Stimulated activated CD8-positive, alpha-beta memory T cell treated with anti-CD3 and anti-CD28 coated beads, Interleukin-7, amount 100 ng/mL, for 24 hours (primary cell): ENCODE data around the gene CEBPZ.
"Not testable (repeated sequence)": the region's sequence is repeated elsewhere in the genome, so short reads cannot be mapped to it uniquely, and the experiment has no call there.

Experiments used
- DNase-seq: peaks from one replicate; pipeline ENCODE4 v3.0.0-alpha.2; 2020; ENCODE audit warnings: low read depth

Gene CEBPZ

DNA sequence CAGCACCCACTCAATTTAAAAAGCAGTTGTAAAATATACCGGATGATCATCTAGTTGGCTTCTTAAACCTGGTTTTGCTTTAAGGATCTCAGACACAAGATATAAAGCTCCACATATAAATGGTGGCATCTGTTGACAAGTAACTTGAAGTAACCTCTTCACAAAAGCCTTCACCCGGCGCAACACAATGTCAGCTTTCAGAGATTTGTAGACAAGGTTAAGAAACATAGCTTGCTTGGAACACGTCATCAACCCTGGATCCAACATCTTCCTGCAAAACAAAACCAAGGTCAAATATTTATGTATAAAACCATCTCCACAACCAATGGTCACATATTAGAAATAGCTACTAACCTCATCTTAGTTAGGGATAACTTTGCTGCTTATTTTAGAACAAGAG is 8.3 kb downstream of the CEBPZ start:
- no peak for DNase-seq

DNA sequence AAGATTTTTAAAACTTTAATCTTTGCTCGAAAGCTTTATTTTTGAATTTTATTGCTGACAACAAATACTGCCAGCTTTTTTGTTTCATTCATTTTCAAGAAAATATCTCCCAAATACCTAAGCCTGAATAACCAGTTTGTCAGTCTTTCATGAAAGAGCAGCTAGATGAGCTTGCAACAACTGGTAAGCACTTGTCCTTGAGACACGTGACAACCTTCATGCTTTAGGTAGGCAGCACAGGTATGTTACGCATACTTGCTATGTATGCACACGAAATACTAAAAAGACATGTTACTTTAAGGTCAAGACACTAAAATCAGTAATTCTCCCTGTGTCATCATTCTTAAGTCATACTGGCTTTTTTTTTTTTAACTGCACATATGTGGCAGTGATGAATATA is 12.3 kb downstream of the CEBPZ start:
- no peak for DNase-seq

DNA sequence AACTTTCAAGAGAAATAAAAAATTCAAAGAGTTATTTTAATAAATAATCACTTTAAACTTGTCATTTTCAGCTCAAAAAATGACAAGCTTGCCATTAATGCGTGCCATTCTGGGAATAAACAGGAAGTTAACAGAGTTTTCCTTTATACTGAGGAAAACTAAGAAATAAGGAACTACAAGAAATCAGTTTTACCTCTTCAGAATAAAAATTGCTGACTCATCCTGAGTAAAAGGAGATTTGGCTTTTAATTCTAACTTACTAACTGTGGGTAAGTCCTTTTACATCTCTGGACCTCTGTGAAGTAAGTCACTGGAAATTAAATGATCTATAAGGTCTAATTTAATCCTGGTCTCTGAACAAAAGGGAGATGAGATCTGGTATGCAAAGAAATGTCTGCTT is 16.1 kb downstream of the CEBPZ start:
- no peak for DNase-seq

DNA sequence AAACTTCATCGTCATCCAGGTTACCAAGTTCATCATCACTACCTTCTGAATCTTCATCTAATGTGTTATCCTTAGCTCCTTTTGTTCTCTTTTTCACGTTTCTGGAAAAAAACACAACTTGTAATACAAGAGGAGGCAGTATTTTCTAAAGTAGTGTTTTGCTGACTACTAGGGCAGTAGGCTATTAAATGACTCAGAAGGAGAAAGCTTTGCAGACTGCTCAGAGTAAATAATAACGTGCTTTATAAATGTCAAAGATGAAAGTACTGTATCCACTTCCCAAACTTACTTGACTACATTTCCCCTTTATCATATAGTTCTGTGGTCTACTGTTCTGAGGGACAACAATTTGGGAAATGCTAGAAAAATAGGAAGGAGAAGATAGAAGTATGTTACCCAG is 19.5 kb downstream of the CEBPZ start:
- no peak for DNase-seq

DNA sequence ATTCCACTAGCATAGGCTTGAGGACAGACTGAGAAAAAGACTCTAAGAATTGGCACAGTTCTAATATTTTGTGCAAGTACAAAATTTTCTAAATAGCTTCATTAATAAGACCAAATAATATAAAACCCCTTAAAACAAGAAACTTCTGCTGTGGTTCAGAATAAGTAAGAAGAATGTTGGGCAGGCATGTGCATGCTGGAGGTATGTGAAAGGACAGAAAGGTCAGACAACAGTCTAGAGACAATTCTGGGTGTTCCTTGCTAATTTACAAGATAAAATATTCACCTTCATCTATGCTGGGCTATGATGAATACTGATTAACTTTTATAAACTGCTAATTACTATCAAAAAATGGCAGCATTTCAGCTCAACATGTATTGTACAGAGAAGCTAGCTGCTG is 20.2 kb downstream of the CEBPZ start:
- DNase-seq, result no peak

DNA sequence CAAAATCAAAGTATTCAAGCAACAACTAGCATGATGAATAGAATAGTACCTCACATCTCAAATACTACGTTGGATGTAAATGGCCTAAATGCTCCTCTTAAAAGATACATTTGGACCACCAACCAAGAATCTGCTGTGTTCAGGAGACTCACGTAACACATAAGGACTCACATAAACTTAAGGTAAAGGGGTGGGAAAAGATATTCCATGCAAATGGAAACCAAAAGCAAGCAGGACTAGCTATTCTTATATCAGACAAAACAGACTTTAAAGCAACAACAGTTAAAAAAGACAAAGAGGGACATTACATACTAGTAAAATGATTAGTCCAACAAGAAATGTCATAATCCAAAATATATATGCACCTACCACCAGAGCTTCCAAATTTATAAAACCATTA is 24.6 kb downstream of the CEBPZ start:
- not testable (repeated sequence) for DNase-seq

DNA sequence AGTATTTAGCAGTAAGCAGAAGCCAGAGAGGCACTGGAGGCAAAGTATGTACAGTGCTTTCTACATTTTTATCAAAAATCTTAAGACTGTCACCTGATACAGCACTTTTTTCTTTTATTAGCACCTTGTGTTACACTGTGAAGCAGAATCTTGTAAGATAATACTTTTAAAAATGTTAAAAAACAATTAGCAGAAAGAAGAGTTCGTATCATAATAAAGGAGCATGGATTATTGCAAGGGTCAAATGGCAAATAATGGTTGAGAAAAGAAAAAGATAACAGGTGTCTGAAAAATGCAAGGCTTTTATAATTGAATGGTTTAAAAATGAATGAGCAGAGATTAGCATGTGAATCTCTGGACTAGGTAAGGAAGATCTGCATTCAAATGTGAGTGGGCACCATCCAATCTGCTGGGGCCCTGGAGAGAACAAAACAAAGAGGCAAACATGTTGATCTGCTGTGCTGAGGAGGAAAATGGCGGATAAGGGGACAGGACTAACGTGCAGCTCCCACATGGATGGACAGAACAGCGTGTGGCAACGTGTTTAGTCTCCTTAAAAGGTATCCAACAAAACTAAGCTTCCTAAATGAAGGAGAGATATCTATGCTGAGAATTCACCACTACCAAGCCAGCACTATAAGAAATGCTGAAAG is 25.6 kb downstream of the CEBPZ start:
- DNase-seq, result no peak

DNA sequence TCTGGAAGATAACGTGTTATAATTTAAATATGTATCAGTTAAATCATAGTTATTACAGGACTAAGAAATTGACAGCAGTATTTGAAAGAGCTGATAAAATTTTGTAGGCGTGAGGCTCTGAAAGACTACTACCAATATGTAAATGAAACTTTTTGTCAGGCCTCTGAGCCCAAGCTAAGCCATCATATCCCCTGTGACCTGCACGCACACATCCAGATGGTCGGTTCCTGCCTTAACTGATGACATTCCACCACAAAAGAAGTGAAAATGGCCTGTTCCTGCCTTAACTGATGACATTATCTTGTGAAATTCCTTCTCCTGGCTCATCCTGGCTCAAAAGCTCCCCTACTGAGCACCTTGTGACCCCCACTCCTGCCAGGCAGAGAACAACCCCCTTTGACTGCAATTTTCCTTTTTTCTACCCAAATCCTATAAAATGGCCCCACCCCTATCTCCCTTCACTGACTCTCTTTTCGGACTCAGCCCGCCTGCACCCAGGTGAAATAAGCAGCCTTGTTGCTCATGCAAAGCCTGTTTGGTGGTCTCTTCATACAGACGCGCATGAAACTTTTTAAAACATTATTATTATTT is 26.2 kb downstream of the CEBPZ start:
- not testable (repeated sequence) for DNase-seq

DNA sequence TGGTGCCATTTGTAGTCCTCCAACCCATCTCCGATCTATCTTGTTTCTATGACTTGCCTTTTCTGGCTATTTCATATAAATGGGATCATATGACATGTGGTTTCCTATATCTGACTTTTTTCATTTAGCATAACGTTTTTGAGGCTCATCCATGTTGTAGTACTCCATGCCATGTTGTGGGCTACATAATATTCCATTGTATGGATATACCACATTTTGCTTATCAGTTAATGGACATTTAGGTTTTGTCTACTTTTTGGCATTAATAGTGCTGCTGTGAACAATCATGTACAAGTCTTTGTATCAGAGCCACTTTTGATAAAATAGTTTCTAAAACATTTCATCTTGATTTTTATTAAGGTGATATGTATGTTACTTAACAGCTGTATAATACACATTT is 27.7 kb downstream of the CEBPZ start:
- DNase-seq, result no peak

DNA sequence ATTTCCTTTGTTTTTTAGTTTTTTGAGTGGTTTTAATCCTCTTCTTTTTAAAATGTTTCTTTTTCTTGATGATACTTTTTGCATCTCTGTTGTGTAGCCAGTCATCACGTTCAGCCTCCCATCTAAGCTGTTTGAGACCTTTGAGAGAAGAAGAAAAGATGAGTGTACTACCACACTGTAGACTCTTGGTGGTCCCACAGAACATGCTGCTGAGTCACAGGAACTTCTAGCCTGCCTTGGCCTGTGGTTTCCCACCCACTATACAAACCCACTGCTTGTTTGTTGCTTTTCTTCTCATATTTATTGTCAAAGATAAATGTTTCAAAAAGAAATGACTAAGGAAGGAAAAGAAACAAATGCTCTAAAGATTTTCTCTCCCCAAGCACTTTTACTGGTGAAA is 29.6 kb downstream of the CEBPZ start:
- no peak for DNase-seq

DNA sequence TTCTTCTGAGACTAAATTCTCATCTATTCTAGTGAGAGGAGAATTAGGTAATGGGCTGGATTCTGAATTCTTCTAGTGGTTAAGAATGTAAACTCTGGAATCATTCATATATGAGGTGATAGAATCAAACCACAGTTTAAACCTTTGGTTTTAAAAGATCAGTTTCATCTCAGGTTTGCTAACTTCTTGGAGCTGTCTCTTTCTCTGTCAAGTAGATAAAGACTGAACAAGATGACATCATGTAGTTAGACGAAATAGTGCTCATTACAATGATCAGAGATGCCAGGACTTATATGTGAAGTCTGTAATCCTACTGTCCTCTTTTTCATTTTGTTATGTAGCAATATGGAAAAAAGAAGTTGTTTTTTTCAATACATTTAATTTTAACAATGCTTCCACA is 30.2 kb downstream of the CEBPZ start:
- DNase-seq, result no peak

DNA sequence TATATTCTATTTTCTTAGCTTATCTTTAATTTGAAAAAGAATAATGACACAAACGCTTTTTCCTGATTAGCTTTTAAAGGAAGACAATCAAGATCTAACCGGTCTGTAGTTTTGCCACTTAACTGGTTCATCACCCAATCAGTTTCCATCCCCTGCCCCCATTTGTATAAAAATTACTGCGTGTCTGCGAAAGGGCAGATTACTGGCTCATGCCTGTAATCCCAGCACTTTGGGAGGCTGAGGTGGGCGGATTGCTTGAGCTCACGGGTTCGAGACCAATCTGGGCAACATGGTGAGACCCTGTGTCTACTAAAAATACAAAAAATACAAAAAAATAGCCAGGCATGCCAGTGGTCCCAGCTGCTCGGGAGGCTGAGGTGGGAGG is 32.7 kb downstream of the CEBPZ start:
- DNase-seq, result no peak

DNA sequence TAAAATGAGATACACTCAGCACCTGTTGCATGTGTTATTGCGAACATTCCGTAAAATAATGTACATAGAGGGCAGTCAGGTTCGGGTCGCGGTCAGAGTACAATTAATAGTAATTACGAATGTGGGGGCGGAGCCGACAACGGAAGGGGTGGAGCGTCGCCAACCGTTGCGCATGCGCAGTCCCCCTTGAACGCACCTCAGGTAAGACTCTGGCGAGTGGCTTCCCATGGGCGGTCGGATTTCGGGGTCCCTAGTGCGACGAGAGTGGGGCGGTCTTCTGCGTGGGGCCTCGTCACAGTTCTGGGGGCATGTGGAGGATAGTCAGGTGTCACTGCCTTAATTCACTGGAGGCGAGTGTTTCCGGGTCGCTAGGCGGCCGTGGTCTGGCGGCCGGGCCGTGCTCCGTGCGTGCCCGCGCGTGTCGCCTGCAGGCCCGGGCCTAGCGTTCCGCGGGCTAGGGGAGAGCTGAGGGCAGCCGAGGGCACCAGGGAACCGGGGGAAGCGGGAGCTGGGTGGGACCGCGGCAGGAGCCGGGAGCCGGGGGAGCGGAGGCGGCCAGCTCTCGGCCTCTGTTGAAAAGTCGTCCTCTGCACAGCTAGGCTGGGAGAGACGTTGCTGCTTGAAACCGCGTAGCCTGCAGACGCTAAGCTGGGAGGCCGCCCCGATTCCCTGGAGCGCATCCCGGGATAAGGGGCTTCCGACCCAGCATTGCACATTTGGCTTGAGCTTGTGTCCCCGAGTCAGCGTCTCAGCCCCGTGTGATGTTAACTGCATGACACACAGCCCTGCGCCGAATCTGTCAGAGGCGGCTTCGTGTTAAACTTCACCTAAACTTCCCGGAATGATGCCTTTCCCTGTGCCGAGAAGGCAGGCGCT is 34.8 kb downstream of the CEBPZ start, which contains the start of gene CEBPZOS:
Gene CEBPZOS, plus strand, starts transcription at position 177 of the 876 bp plus-strand sequence. CDS start 3,209 bp downstream, outside the sequence.
- peak; percentile 79 for DNase-seq

DNA sequence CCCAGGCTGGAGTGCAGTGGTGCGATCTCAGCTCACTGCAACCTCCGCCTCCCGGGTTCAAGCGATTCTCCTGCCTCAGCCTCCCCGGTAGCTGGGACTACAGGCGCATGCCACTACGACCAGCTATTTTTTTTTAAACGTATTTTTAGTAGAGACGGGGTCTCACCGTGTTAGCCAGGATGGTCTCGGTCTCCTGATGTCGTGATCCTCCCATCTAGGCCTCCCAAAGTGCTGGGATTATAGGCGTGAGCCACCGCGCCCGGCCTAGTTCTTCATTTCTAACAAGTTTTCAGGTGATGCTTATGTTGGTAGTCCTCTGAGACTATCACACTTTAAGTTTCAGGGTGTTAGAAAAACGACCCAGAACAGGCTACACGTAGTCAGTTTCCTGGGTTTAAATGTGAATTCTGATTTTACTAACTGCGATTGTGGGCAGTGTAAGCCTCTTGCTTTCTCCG is 35.5 kb downstream of the CEBPZ start:
- not testable (repeated sequence) for DNase-seq

DNA sequence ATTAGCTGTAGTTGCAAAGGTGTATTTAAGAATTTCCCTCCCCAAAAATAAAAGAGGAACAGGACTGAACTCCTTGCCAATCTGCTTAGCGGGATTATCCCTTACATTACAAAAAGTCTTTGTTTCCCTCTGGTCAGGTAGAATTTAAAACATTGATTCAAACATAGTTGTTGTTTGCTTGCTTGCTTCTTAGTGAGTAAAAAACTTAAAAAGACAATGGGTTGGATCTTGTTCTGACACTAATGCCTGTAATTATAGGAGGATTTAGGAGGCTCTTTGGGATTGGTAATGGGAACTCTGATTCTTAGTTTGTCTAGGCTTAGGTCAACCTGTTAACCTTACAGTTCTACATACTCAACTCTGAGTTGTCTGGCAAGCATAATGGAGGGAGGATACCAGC is 38.8 kb downstream of the CEBPZ start:
- no peak for DNase-seq

DNA sequence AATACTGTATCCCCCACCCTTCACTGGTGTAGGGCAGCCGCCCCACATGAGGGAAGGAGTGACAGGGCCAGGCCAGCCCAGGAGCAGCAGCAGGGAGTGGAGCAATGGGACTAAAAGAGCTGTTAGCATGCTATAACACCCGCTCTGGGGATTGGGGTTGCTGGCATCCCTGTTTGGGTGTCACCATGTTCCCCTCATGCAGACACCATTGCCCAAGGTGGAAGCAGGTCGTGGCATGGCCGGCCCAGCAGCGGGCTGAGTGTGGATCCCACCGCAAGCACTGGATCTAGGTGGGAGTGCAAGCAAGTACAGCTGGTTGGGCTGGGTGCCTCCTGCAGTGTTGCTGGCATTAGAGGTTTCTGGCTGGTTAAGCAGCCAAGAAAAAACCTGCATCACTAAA is 39.6 kb downstream of the CEBPZ start:
- DNase-seq, result no peak

DNA sequence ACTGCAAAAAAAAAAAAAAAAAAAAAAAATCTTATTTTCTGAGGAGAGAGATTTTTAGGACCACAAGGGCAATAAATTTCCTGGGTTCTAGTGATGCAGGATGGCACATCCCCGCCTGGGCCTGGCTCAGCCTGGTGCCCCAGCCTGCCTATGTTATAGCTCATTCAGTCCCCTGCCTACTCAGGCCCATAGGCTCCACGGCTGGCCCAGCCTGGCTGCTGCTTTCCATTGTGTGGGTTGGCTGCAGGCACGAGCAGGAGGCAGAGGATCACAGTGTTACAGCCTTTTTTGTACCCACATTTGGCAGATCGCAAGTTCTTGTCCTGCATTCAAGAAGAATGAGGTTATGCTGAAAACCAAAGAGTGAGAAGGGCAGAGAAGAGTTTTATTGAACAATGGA is 40.1 kb downstream of the CEBPZ start:
- DNase-seq, result no peak

DNA sequence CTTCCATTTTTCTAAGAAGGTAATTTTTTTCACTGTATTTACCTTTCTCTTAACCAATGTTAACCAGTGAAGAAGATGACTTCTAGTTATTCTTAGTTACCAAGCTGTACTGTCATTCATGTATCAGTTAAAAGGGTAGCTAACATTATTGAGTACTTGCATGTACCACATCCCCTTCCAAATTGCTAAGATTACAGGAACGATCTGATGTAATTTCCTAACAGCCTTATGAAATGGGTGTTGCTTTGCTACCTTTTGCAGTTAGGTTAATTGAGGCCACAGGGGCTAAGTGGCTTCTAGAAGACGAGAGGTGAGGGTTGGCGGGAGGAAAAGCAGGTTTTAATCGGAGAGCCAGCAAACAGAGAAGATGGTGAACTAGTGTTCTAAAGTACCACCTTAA is 41.1 kb downstream of the CEBPZ start:
- no peak for DNase-seq

DNA sequence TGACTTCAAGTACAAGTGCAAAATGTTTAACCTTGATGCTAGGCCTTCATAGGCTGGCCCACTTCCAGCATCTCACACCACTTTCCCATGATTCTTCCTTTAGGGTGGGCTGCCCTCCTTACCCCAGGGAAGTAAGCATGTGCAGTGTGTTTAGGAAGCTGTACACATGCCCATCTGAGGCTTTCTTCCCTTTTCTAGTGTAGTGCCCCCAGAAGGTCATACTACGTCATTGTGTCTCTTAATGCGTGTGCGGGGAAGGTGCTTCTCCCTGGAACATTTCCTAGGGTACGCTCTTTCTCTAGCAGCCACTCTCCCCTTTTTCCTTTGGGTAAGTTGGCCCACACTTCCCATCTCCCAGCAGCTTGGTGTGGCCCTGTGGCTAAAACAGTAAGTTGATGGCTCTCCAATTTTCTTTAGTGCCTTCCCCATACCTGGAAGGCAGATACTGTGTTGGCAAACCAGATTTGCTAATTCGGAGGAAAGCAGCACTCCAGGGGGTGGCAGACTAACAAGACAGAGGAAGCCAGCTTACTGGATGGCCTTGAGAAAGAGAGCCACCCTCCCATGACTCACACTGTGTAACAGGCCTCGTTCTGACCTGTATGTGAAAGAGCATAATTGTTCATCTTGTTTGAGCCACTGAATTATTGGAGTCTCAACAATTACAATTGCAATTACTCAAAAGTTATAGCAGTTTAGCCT is 41.8 kb downstream of the CEBPZ start:
- no peak for DNase-seq

DNA sequence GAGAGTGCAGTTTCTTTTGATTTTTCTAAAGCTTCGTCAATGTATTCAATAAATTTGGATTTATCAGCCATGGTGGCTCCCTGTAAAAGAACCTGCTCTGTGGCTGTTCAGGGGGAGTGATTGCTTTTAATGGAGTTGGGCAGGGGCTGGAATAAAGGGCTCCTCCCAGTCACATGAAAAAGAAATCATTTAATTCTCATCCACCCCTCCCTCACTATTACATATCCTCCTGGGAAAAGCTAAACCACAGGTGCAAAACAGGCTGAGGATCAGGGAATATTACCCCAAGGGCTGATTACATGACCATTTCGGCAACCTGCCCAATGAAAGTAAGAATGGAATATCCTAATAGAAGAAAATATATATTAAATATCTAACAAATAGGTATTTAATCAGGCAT is 42.8 kb downstream of the CEBPZ start, which contains the start of gene SULT6B1:
Gene SULT6B1, minus strand, starts transcription at position 101 of the 400 bp plus-strand sequence. Its CDS starts 30 bp downstream, at position 71.
- no peak for DNase-seq

DNA sequence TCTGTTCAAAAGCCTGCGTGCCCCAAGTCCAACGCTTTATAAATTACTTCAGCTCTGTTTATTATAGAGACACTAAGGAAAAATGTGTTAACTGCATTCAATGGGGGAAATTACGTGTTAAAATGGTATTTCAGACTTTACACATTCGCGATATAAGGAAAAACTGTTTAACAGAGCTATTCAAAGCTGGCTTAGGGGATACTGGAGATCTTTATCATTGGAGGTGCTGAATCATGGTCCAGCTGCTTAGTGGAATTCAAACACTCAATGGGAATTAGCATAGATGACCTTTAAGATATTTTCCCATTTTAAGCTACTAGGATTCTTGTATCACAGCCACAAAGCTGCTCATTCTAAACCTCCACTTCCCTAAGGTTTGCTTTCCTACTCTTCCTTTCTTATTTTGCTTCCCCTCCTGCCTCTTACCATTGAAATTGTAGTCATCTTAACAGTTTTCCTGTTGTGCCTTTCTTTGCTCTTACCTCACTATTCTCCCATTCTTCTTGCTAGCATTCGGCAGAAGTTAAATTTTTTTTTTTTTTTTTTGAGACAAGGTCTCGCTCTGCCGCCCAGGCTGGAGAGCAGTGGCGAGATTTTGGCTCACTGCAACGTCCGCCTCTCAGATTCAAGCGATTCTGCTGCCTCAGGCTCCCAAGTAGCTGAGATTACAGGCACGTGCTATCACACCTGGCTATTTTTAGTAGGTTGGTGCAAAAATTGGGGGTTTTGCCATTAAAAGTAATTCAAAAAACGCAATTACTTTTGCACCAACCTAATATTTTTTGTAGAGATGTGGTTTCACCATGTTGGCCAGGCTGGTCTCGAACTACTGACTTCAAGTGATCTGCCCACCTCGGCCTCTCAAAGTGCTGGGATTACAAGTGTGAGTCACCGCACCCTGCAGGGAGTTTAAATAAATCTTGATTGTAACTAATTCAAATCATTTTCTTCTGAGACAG is 49.4 kb downstream of the CEBPZ start:
- no peak for DNase-seq
